Activated CD8-positive, alpha-beta memory T cell treated with anti-CD3 and anti-CD28 coated beads, Interleukin-2, amount 50 U/mL, for 4 hours (primary cell): ENCODE data around the gene GJC2.
A peak's percentile ranks its signal among the peaks of the same experiment; 100 is the strongest.

Experiments used
- DNase-seq: peaks from one replicate; pipeline ENCODE4 v3.0.0-alpha.2; 2020

The GJC2 gene

DNA sequence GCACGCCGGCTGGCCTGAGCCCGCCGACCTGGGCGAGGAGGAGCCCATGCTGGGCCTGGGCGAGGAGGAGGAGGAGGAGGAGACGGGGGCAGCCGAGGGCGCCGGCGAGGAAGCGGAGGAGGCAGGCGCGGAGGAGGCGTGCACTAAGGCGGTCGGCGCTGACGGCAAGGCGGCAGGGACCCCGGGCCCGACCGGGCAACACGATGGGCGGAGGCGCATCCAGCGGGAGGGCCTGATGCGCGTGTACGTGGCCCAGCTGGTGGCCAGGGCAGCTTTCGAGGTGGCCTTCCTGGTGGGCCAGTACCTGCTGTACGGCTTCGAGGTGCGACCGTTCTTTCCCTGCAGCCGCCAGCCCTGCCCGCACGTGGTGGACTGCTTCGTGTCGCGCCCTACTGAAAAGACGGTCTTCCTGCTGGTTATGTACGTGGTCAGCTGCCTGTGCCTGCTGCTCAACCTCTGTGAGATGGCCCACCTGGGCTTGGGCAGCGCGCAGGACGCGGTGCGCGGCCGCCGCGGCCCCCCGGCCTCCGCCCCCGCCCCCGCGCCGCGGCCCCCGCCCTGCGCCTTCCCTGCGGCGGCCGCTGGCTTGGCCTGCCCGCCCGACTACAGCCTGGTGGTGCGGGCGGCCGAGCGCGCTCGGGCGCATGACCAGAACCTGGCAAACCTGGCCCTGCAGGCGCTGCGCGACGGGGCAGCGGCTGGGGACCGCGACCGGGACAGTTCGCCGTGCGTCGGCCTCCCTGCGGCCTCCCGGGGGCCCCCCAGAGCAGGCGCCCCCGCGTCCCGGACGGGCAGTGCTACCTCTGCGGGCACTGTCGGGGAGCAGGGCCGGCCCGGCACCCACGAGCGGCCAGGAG is 8.6 kb downstream of the GJC2 start:
- no peak for DNase-seq

DNA sequence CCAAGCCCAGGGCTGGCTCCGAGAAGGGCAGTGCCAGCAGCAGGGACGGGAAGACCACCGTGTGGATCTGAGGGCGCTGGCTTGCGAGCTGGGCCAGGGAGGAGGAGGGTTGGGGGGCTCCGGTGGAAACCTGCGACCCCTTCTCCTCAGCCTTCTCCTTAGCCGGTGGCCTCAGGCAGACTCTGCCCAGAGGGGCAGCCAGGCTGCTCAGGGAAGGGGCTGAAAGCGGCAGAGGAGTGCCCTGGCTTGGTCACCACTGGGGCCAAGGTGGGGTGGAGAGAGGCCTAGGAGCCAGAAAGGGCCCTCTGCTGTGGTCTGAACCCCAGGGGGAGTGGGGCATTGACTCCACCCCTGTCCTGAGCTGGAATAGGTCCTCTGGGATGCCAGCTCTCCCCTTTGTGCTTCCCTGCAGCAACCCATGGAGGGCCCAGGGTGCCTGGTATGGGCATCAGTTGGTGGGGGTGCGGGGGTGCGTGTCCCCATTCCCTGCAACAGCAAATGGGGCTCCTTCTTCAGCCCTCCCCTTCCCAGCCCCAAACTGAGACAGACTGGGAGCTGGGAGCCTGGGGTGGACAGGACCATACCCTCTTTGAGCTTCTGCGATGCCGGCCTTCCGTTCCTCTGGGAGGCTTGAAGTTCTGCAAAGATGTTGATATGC is 9.4 kb downstream of the GJC2 start:
- DNase-seq: no peak

DNA sequence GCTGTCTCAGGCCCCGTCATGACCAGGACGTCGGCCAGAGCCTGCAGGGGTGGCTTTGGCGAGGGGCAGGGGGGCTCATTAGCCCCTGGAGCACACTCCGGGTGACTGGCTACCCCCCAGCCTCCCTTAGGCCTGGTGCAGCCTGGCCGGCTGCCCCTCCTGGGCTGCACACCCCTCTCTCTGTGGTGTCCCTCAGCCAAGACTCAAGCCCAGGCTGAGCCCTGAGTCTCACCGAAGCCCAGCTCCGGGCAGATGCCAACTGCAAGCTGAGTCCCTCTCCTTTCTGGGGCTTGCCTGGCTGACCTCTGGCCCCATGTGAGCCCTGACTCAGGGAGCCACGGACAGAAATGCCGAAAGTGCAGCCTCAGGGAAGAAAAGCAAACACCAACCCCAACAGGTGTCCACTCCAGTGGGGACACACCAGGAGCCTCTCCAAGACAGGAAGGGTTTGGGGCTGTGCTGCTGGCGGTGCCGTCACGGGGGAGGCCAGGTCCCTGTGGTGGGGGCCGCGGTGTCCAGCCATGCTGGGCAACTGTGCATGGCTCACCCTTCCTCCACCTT is 10.6 kb downstream of the GJC2 start:
- no peak for DNase-seq

DNA sequence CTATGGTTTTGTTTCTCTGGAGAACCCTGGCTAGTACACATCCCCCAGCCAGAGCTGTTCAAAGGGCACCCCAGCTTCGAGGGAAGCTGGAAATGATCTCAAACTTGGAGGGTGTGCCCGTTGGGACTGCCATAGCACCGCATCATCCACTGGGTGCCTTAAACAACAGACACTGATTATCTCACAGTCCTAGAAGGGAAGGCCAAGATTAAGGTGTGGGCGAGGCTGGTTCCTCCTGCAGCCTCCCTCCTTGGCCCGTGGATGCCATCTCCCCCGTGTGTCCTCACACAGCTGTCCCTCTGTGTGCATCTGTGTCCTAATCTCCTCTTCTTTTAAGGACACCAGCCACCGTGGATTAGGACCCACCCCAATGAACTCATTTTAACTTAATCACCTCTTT is 11.6 kb downstream of the GJC2 start:
- DNase-seq: no peak

DNA sequence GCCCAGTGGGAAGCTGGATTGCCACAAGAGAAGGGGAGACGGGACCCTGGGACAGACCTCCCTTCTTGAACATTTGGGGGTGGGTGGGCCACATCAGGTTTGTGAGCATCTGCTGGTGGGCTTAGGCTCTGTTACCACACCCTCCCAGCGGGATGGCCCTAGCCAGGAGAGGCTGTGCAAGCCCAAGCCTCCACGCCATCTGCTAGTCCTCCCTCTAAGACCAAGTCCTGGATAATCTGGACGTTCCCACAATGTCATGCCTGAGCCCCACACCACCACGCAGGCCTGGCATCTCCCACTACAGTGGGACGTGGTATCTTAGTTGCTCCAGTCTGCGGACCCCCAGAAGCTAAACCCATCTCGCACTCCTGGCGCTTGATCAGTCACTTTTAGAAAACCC is 12.1 kb downstream of the GJC2 start:
- DNase-seq: no peak

DNA sequence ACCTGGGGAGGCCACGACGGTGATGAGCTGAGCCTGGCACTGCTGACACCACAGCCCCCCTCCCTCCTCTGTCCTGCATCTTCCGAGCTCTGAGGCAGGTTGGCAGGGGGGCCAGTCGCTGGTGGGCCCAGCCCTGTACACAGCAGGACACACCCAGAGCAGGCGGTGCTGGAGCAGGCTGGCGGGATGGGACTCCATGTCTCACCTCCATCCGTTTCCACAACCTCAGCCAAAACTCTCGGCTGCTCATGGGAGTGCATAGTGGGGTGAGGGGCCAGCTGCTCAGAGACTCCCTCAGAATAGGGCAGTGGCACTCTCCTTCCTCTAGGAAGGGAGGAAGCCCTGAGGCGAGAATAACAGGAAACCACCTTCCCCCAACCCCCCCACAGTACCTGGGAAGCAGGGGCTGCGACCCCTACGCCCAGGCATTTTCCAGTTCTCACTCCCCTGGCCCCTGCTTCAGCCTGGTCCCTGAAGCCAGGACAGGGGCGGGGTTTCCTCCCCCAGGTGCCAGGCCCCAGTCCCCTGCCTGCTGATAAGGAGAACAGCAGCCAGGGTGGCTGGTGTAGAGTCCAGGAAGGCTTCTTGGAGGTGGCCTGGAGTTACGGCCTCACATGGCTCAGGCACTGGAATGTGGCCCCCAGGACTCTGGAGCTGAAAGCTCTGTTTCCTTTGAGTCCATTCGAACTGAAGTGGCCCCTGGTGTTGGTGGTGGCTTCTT is 12.7 kb downstream of the GJC2 start:
- no peak for DNase-seq

DNA sequence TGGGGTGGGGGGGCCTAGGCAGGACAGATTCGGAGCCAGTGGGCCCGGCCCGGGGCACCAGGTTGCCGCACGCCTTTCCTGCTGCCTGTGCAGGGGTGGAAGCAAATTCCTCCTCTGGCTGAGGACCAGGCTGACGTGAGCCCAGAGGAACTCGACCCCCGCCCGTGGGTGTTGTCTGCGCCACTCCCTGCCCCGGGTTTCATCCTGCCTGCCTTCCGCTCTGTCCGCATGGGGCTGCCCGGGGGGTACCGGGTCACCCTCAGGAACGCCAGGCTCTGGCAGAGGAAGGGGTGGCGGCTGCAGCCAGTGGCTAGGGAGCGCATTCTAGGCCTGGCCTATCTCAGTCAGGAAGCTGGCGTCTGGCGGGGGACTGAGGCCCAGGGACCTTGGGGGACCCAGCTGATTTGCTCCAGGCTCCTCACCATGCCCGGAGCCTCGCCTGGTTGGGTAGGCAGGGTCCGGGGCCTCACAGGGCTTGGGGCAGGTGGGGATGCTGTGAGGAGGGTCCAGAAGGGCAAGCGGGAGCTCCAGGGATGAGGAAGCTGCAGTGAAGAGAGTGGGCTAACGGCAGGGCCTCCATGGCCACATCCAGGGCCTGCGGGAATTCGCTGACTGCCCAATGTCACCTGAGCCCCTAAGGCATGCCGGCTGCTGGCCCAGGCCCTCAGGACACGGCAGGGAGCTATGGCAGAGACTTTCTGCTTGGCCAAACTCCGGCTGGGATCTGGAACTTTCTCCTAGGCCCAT is 13.4 kb downstream of the GJC2 start:
- DNase-seq: no peak

DNA sequence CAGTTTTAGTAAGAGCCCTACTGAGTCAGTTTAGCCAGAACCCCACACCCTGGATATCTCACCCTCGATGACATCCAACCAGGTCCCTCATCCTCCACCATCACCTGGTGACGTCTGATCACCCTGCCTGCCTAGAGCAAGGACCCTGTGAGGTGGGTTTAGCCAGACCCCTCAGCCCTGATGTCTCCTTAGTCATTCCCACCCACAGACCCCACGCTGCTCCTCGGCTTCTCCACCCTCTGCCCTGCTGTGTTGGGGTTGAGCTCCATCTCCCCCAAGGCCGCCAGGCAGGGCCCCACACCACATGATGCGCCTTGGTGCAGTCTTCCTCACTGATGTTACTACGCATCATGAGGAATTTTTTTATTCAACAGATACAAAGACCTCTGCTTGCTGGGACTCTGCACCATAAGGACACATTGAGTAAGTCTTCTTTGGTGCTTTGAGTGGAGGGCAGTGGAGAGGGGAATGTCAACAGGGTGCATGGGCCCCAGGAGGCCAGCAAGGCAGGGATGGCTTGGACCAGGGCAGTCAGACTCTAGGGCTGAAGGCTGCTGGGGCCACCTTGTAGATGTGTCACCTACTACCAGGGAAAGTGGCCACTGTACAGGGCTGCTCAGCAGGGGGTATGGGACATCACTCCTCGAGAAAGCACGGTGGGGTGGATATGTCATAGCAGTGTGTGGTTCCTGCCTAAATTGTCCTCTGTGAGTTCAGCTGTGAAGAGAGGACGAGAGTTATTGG is 14.2 kb downstream of the GJC2 start:
- DNase-seq: no peak

DNA sequence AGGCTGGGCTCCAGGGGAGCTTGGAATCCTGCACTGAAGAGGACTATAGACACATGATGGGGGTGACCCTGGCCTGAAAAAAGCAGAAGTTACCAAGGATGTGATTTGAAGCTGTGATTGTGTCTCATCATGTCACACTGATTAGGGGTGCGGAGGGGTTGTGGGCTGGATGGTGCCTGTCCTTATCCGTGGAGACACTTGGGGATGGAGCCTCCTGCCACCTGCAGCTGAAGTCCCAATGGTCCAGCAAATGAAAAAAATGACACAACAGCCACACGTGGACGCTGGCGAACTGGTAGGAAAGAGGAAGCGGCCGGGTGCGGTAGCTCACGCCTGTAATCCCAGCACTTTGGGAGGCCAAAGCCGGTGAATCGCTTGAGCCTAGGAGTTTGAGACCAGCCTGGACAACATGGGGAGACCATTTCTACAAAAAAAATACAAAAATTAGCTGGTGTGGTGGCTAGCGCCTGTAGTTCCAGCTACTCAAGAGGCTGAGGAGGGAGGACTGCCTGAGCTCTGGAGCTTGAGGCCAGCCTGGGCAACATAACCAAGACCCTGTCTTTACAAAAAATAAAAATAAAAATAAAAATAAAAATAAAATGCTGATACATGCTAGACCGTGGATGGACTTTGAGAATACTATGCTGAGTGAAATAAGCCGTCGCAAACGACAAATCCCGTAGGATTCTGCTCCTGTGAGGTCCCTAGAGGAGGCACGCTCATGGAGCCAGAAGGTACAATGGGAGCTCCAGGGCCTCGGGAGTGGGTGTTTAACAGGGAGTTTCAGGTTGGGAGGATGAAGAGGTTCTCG is 15.0 kb downstream of the GJC2 start:
- DNase-seq: no peak

DNA sequence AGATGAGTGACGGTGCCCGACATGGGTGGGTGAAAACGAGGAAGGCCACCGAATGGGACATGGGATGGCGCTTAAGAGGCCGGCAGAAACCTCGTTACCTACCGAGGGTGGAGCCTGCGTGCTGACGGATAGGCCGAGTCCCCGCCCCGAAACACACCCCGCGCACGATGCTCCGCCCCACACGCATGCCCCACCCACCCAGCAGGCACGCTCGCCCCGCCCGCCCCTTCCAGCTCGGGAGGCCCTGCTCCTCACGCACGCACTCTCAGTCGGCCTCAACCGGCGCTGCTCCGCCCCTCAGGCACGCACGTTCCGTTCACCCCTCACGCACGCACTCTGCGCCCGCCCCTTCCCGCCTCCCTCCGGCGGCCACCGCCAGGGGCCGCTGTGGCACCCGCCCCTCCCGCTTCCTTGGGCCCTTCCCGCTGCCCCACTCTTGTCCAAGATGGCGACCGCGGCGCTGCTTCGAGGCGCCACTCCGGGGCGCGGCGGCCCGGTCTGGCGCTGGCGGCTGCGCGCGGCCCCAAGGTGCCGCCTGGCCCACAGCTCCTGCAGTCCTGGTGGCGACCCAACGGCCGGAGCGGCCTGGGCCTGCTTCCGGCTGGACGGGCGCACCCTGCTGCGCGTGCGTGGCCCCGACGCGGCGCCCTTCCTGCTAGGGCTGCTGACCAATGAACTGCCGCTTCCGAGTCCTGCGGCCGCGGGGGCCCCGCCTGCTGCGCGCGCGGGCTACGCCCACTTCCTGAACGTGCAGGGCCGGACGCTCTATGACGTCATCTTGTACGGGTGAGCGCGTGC is 15.8 kb downstream of the GJC2 start, which contains the start of gene IBA57:
IBA57 (plus strand) TSS at position 433 of the 798 bp plus-strand sequence; CDS start at position 446, 13 bp downstream.
- DNase-seq: peak; percentile 99

DNA sequence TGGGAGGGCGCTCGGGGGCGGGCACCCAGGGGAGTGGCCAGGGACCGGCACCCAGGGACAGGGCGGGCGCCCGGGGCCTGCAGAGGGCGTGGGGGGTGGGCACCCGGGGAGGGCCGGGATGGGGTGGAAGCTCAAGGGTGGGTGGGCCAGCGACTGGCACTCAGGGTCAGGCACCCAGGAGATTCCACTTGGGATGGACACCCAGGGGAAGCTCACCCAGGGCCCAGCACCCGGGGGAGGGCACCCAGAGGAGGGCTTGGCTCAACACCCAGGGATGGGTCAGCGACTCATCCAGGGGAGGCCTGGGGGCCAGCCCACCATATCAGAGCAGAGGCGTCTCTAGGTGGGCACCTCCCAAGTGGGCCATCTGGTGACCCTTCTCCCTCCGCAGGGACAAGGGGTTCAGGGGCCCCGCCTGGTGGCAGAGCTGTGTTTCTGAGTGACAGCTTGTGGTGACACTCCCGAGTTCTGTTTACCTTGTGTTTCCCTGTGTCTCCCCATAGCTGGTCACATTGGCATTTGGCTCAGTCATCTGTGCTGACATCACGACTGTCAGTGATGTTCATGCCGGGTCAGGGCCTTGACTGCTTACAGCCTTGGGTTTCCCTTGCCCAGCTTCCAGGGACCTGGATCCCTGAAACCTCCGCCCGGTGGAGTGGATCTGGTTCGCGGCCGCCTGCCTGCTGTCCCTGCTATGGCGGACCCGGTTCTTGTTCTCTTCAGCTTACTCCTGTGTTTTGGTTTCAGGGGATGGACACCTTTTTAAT is 16.6 kb downstream of the GJC2 start:
- peak; percentile 59 for DNase-seq

DNA sequence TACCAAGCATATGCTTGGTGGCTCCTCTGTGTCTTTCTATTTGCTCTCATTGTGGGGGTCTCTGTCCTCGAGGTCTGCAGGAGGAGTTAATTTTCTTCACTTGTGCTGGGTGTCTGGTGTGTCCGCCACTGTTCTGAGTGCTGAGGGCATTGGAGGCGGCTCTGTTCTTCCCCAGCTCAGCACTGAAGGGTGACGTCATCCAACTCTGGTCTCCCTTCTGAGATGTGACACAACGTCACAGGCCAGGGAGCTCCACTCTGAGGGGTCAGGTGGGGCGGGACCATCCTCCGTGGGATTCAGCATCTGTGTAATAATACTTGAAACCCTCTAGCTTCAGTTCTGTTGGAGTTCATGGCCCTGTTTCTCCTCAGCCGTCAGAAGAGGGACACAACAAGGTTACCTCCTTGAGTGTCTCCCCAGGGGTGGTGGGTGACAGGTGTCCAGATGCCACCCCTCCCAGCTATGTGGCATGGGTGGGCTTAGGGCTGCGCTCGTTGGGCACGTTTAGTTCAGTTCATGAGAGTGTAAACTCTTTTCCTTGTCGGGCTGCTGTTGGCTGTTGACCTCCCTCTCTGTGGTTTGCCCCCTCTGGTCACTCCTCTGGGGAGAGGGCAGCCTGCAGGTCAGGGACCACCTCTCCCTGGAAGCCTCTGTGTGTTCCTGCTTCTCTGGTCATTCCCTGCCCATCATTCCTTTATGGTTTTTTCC is 19.0 kb downstream of the GJC2 start:
- no peak for DNase-seq

DNA sequence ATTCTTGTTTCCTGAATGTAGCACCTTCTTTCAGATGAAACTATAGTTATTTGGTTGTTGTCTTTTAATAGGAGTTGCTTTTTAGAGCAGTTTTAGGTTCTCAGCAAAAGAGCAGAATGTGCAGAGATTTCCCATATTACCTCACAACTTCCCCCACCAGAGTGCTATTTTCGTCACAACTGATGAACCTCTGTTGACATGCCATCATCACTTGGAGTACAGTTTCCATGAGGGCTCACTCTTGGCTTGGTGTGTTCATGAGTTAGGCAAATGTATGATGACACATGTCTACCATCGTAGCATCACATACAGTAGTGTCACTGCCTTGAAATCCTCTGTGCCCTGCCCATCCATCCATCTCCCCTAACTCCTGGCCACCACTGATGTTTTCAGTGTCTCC is 19.6 kb downstream of the GJC2 start:
- DNase-seq: no peak

DNA sequence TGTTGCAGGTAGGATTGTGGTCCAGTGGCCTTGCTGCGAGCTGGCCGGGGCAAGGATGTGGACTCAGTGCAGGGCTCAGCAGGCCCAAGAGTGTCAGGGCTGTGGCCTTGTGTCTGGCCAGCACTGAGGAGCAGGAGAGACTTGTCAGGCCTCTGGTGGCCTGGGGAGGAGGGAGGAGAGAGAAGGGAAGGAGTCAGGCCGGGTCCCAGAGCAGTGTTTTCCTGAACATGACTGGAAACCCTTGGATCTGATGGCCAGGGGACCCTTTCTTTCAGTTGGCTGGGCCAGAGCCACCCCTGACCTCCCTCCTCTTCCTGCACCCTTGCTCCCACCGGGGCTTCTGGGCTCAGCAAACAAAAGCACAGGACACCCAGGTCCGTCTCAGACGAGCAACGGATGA is 20.9 kb downstream of the GJC2 start:
- no peak for DNase-seq

DNA sequence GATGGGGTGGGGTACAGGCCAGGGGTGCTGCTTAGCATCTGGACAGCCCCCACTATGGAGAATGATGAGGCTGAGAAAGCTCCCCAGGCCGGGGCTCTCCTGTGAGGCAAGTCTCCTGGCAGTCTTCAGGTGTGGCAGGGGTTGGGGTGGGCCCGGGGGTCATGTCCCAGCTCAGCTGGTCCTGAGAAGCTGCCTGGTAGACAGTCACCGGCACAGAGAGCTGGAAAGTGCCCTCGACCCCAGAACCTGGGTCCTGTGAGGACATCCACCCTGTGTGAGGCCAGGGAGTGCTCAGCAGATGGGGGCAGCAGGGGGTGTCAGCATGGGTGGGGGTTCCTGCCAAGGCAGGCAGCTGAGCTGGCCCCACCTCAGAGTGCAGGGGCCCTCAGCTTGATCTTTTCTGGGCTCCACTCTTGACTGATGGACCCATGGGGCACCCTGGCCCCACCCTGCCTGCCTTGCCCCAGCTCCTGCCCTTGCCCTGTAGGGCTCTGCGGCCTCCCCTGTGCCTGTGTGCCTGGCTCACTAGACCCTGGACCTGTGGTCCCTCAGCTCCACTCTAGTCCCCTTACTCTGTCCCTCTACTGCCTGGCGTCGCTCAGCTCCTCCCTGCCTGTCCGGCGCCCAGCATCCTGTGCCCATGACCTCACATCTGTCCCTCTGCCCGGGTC is 21.6 kb downstream of the GJC2 start:
- DNase-seq: no peak

DNA sequence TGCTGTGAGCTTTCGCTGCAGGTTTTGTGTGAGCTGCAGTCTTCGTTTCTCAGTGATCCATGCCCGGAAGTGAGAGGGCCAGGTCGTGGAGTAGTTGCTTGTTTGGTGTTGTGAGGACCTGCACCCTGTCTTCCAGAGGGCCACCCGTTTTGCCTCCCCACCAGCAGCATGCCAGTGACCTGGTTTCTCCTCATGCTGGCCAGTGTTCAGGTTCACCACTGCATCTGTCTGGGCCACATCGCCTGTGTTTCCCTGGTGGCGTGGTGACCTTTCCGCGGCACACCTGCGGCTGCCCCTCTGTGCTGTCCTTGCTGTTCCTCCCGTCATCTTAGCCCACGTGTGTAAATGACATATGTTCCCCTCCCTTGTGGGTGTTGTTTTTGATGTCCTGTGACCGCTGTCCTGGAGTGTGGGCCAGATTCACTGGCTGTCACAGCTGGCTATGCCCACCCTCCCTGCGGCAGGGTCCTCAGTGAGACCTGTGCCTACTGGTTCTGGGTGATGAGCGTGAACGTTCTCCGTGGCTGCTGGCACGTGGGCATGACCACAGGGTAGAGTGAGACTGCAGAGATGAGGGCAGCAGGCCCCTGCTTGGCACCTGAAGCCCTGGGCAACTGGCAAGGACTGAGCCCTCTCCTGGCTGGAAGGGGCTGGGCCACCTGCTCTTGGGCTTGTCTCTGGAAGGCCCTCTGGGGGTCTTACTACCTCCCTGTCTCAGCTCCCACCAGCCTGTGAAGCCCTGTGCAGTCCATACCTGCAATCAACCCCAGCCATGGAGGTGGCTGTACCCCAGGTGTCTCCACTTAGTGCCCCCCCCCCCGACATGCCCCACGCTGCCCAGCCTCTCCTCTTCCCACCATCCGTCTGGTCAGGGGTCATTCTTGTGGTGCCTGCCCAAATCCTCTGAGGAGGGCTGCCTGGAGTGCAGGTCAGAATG is 23.1 kb downstream of the GJC2 start:
- no peak for DNase-seq
